HL-60 (cell line): Measurements from ENCODE around the gene DOCK2.
A peak's percentile ranks its signal among the peaks of the same experiment; 100 is the strongest.

Source experiments
- CTCF ChIP-seq: IDR thresholded peaks from one replicate; pipeline ENCODE4 v1.5.1; 2011; ENCODE audit warnings: low read length, control low read depth, inconsistent platforms; ENCODE audit not compliant: insufficient read depth
- GABPA ChIP-seq: IDR thresholded peaks from 2 replicates; pipeline ENCODE4 v1.6.1; 2012; ENCODE audit warnings: low read depth
- POLR2AphosphoS5 ChIP-seq: IDR thresholded peaks from 2 replicates; pipeline ENCODE4 v1.6.1; 2012; ENCODE audit warnings: low read depth
- REST ChIP-seq: IDR thresholded peaks from 2 replicates; pipeline ENCODE4 v1.6.1; 2012; ENCODE audit warnings: low read depth; ENCODE audit not compliant: insufficient replicate concordance
- SPI1 ChIP-seq: IDR thresholded peaks from 2 replicates; pipeline ENCODE4 v1.6.1; 2012; ENCODE audit warnings: low read depth, mild to moderate bottlenecking, borderline replicate concordance

- TF ChIP-seq CTCF (no peak), POLR2AphosphoS5 (no peak), REST (no peak), GABPA (no peak), SPI1 (peak; percentile 34; the same call in 1 of the 2 replicates)
These were observed 166.3 kb downstream of the DOCK2 start for GRCh38 chr5:169803077-169803981.
